ENCODE data around the gene NFASC.

DNA sequence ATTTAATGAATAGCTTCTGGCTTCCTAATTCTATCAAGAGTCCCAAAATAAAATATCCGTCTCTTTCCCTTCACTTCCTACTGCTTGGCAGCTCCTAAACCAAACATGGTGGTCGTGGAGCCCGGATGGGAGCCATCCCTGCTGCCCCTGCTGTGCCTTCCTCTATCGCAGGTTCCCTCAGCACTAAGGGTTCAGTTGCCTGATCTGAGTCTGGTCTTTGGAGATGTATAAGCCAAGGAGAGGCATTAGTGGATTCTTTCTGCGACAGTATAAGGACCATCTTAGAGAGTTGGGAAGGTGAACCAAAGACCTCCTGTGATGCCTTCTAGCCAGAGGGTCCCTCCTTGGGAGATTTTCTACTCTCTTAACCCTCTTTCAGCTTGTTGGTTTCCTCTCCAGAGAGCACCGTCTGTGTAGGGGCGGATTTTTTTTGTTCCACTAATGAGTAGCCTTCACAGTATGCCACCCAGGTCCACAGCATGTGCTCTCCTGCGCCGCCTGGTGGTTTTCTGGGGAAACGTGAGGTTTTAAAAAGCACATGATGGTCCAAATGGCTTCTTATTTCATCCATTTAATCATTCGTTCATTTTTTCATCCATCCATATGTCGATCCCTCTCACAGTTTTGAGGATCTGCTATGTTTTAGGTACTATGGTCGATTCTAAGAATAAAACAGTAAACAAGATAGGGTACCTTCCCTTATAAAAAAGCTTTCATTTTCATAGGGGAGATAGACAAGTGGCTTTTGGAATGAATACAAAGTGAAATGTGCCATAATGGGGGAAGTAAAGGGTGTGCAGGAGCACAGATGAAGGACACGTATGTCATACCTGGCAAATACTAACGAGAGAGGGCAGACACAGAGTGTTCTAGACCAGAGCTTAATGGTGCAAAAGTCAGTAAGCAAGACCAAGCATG lies 71.0 kb downstream of the NFASC start:
- TF ChIP-seq POLR2A (IDR thresholded peaks at IDR 0.05) = no peak
- TF ChIP-seq, protein P1, sequence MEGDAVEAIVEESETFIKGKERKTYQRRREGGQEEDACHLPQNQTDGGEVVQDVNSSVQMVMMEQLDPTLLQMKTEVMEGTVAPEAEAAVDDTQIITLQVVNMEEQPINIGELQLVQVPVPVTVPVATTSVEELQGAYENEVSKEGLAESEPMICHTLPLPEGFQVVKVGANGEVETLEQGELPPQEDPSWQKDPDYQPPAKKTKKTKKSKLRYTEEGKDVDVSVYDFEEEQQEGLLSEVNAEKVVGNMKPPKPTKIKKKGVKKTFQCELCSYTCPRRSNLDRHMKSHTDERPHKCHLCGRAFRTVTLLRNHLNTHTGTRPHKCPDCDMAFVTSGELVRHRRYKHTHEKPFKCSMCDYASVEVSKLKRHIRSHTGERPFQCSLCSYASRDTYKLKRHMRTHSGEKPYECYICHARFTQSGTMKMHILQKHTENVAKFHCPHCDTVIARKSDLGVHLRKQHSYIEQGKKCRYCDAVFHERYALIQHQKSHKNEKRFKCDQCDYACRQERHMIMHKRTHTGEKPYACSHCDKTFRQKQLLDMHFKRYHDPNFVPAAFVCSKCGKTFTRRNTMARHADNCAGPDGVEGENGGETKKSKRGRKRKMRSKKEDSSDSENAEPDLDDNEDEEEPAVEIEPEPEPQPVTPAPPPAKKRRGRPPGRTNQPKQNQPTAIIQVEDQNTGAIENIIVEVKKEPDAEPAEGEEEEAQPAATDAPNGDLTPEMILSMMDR (IDR thresholded peaks at IDR 0.05) = peak; percentile 84 to 92 (median 89)

Measured in adrenal gland (tissue), 5 donors.